IMR-90 (cell line): ENCODE results near the gene CACNG7. TPM values are rescaled to one million over a fixed set of nuclear protein-coding genes. Genes with fewer than 3 reads are reported as not detected.
A peak's percentile ranks its signal among the peaks of the same experiment; 100 is the strongest.

Source experiments
- ATAC-seq: fragments of 200-7000 bp; cut with Tn5 transposase; 2 replicates; pipeline ENCODE4 v1.9.1; 2020; ENCODE audit warnings: low read depth, mild to moderate bottlenecking, moderate library complexity
- BruUV-seq: library from RNA; stranded (reverse); fragments of 400-500 nt; replicated peaks from 2 replicates; lab custom pipeline; 2021; lab: Mats Ljungman, UMichigan
- CTCF ChIA-PET: fragments of 300-600 bp; formaldehyde crosslinking; extraction: SDS; loops from one replicate; lab custom pipeline; 2021; ENCODE audit warnings: antibody characterized with exemption; lab: Yijun Ruan, JAX
- POLR2A ChIA-PET: fragments of 300-600 bp; sonication (Branson Sonifier 250); formaldehyde crosslinking; loops from one replicate; lab custom pipeline; 2022; ENCODE audit warnings: antibody characterized with exemption; ENCODE audit not compliant: unreplicated experiment; lab: Charles Lee
- DNase-seq: peaks from one replicate; pipeline ENCODE4 v3.0.0; 2013
- H2AFZ ChIP-seq: replicated peaks from 2 replicates; pipeline ENCODE3; 2013; ENCODE audit warnings: low read length, mild to moderate bottlenecking; ENCODE audit not compliant: poor library complexity
- H2AK5ac ChIP-seq: 2 replicates; pipeline ENCODE4 v1.6.1; 2013; ENCODE audit warnings: low read depth, low read length, inconsistent platforms
- H2AK9ac ChIP-seq: replicated peaks from 2 replicates; pipeline ENCODE3; 2013; ENCODE audit warnings: mild to moderate bottlenecking, low read depth, low read length, moderate library complexity; ENCODE audit not compliant: poor library complexity
- H2BK120ac ChIP-seq: 2 replicates; pipeline ENCODE4 v1.6.1; 2013; ENCODE audit warnings: low read depth, low read length, inconsistent platforms
- H2BK15ac ChIP-seq: 3 replicates; pipeline ENCODE4 v1.6.1; 2013; ENCODE audit warnings: low read depth, low read length, inconsistent platforms
- H2BK20ac ChIP-seq: 2 replicates; pipeline ENCODE4 v1.6.1; 2013; ENCODE audit warnings: low read depth, mild to moderate bottlenecking, inconsistent platforms, low read length, moderate library complexity
- H2BK5ac ChIP-seq: 2 replicates; pipeline ENCODE4 v1.6.1; 2013; ENCODE audit warnings: mild to moderate bottlenecking, low read depth, low read length, inconsistent platforms; ENCODE audit not compliant: poor library complexity, severe bottlenecking
- H3K14ac ChIP-seq: replicated peaks from 2 replicates; pipeline ENCODE4 v1.6.1; 2013; ENCODE audit warnings: low read depth, low read length, inconsistent platforms
- H3K18ac ChIP-seq: 2 replicates; pipeline ENCODE4 v1.6.1; 2013; ENCODE audit warnings: low read depth, low read length, control low read depth
- H3K23ac ChIP-seq: 2 replicates; pipeline ENCODE4 v1.6.1; 2013; ENCODE audit warnings: low read depth, low read length, inconsistent platforms
- H3K27ac ChIP-seq: 2 replicates; pipeline ENCODE4 v1.5.1; 2013; ENCODE audit warnings: mild to moderate bottlenecking, control low read depth, low read length; ENCODE audit not compliant: insufficient read depth
- H3K27me3 ChIP-seq: 2 replicates; pipeline ENCODE4 v1.6.1; 2013; ENCODE audit warnings: low read length; ENCODE audit not compliant: control insufficient read depth, insufficient read depth
- H3K36me3 ChIP-seq: 2 replicates; pipeline ENCODE4 v1.6.1; 2013; ENCODE audit warnings: low read length, mixed read lengths; ENCODE audit not compliant: control insufficient read depth, insufficient read depth
- H3K4ac ChIP-seq: 2 replicates; pipeline ENCODE4 v1.6.1; 2013; ENCODE audit warnings: low read depth, low read length, inconsistent platforms
- H3K4me1 ChIP-seq: 2 replicates; pipeline ENCODE4 v1.6.1; 2013; ENCODE audit warnings: low read length, mixed read lengths; ENCODE audit not compliant: control insufficient read depth, insufficient read depth
- H3K4me2 ChIP-seq: 2 replicates; pipeline ENCODE4 v1.6.1; 2013; ENCODE audit warnings: low read depth, mild to moderate bottlenecking, control low read depth, low read length, moderate library complexity
- H3K4me3 ChIP-seq: 2 replicates; pipeline ENCODE4 v1.5.1; 2013; ENCODE audit warnings: low read depth, mild to moderate bottlenecking, control low read depth, low read length, moderate library complexity; ENCODE audit not compliant: insufficient read depth
- H3K56ac ChIP-seq: 2 replicates; pipeline ENCODE4 v1.6.1; 2013; ENCODE audit warnings: low read length, inconsistent platforms; ENCODE audit not compliant: insufficient read depth; ENCODE audit errors: extremely low read depth
- H3K79me1 ChIP-seq, 2 experiments: 2 replicates each; pipeline ENCODE4 v1.6.1; 2013; ENCODE audit warnings: low read length in 2 of 2, inconsistent platforms in 1 of 2, low read depth in 1 of 2
- H3K9ac ChIP-seq: 2 replicates; pipeline ENCODE4 v1.6.1; 2013; ENCODE audit warnings: low read depth, low read length, control low read depth
- H3K9me1 ChIP-seq: 2 replicates; pipeline ENCODE4 v1.6.1; 2013; ENCODE audit warnings: low read length, inconsistent platforms; ENCODE audit not compliant: insufficient read depth
- H3K9me3 ChIP-seq: 2 replicates; pipeline ENCODE4 v1.6.1; 2013; ENCODE audit warnings: low read length; ENCODE audit not compliant: control insufficient read depth, insufficient read depth
- H4K20me1 ChIP-seq: 2 replicates; pipeline ENCODE4 v1.6.1; 2013; ENCODE audit warnings: low read length, inconsistent platforms; ENCODE audit not compliant: insufficient read depth
- H4K5ac ChIP-seq: 2 replicates; pipeline ENCODE4 v1.6.1; 2013; ENCODE audit warnings: mild to moderate bottlenecking, low read depth, low read length, control low read depth
- H4K8ac ChIP-seq, 2 experiments: 2 replicates each; pipeline ENCODE4 v1.6.1; 2013; ENCODE audit warnings: low read depth in 2 of 2, low read length in 2 of 2, control low read depth in 1 of 2, inconsistent platforms in 1 of 2
- H4K91ac ChIP-seq: 2 replicates; pipeline ENCODE4 v1.6.1; 2013; ENCODE audit warnings: low read depth, low read length, inconsistent platforms; ENCODE audit not compliant: insufficient read depth
- BHLHE40 ChIP-seq: fragments of 150-350 bp; IDR thresholded peaks from 2 replicates; pipeline ENCODE4 v1.6.1; 2016; ENCODE audit warnings: mild to moderate bottlenecking, low read depth, low read length
- CEBPB ChIP-seq: IDR thresholded peaks from 2 replicates; pipeline ENCODE4 v1.6.1; 2012; ENCODE audit warnings: low read depth, low read length, improper control_type of control experiment
- CHD1 ChIP-seq: IDR thresholded peaks from 2 replicates; pipeline ENCODE4 v1.6.1; 2012; ENCODE audit warnings: low read depth, low read length, improper control_type of control experiment
- FOS ChIP-seq: fragments of 150-350 bp; IDR thresholded peaks from 2 replicates; pipeline ENCODE4 v1.6.1; 2016; ENCODE audit warnings: low read depth, low read length
- MAFK ChIP-seq: IDR thresholded peaks from 2 replicates; pipeline ENCODE4 v1.6.1; 2012; ENCODE audit warnings: low read depth, low read length, improper control_type of control experiment
- MAZ ChIP-seq: IDR thresholded peaks from 2 replicates; pipeline ENCODE4 v1.6.1; 2012; ENCODE audit warnings: low read depth, mild to moderate bottlenecking, low read length, improper control_type of control experiment, moderate library complexity, borderline replicate concordance
- MXI1 ChIP-seq: IDR thresholded peaks from 2 replicates; pipeline ENCODE4 v1.6.1; 2012; ENCODE audit warnings: low read depth, mild to moderate bottlenecking, low read length, moderate library complexity, borderline replicate concordance
- NFE2L2 ChIP-seq: fragments of 150-350 bp; IDR thresholded peaks from 2 replicates; pipeline ENCODE4 v1.6.1; 2016; ENCODE audit warnings: low read depth, mild to moderate bottlenecking, low read length
- RAD21 ChIP-seq: IDR thresholded peaks from 2 replicates; pipeline ENCODE4 v1.6.1; 2012; ENCODE audit warnings: low read length, improper control_type of control experiment
- RCOR1 ChIP-seq: IDR thresholded peaks from 2 replicates; pipeline ENCODE4 v1.6.1; 2012; ENCODE audit warnings: mild to moderate bottlenecking, low read length, improper control_type of control experiment; ENCODE audit not compliant: insufficient replicate concordance
- RFX5 ChIP-seq: IDR thresholded peaks from 2 replicates; pipeline ENCODE4 v1.8.0; 2012; ENCODE audit warnings: low read depth, mild to moderate bottlenecking, low read length, moderate library complexity
- WGBS, 2 experiments: methylation state at CpG; one replicate each; pipeline versions ENCODE4 v1.1.5 to v1.1.7; 2013; ENCODE audit warnings: missing lambda C conversion rate in 2 of 2; ENCODE audit not compliant: insufficient read length in 1 of 2; ENCODE audit errors: extremely low coverage in 2 of 2; 5-methylcytosine and 5-hydroxymethylcytosine counted together
- dilution Hi-C: fragments of 300-500 bp; cut with HindIII; formaldehyde crosslinking; loops from one replicate; pipeline ENCODE4 v1.14.3; 2018; ENCODE audit warnings: low sequenced_read_pairs; ENCODE audit not compliant: unreplicated experiment
- in situ Hi-C: fragments of 300-500 bp; cut with MboI; formaldehyde crosslinking; loops from 3 replicates; pipeline ENCODE4 v1.14.3; 2019; ENCODE audit warnings: low sequenced_read_pairs, inconsistent platforms, mixed read lengths
- intact Hi-C: fragments of 100-400 bp; cut with micrococcal nuclease; formaldehyde crosslinking; loops from 2 replicates; pipeline ENCODE4 v1.10.0; 2022
- polyA plus RNA-seq, 3 experiments: library from polyadenylated mRNA; depleted of rRNA; stranded (reverse); fragments of >200 nt; gene quantifications; 2 replicates each; pipeline ENCODE4 v1.2.3, GENCODE V29; 2012; ENCODE audit warnings: low replicate concordance in 1 of 3
- total RNA-seq: library from RNA; depleted of rRNA; stranded (reverse); fragments of >200 nt; gene quantifications from 2 replicates; pipeline ENCODE4 v1.2.3, GENCODE V29; 2012
- TF ChIP-seq, protein P1 (sequence below): fragments of 150-350 bp; IDR thresholded peaks from 2 replicates; pipeline ENCODE4 v1.6.1; 2017; ENCODE audit warnings: mild to moderate bottlenecking, antibody characterized with exemption, low read length, low read depth
- TF ChIP-seq, protein P2 (sequence below): conservative IDR thresholded peaks from 2 replicates; pipeline ENCODE4 v1.5.1; 2012; ENCODE audit warnings: mild to moderate bottlenecking, low read depth, low read length, improper control_type of control experiment

The CACNG7 gene
- total and polyA plus RNA-seq, 2 of the 4 experiments (the other 2 are of a cell fraction): 0.36 to 6.7 TPM

DNA sequence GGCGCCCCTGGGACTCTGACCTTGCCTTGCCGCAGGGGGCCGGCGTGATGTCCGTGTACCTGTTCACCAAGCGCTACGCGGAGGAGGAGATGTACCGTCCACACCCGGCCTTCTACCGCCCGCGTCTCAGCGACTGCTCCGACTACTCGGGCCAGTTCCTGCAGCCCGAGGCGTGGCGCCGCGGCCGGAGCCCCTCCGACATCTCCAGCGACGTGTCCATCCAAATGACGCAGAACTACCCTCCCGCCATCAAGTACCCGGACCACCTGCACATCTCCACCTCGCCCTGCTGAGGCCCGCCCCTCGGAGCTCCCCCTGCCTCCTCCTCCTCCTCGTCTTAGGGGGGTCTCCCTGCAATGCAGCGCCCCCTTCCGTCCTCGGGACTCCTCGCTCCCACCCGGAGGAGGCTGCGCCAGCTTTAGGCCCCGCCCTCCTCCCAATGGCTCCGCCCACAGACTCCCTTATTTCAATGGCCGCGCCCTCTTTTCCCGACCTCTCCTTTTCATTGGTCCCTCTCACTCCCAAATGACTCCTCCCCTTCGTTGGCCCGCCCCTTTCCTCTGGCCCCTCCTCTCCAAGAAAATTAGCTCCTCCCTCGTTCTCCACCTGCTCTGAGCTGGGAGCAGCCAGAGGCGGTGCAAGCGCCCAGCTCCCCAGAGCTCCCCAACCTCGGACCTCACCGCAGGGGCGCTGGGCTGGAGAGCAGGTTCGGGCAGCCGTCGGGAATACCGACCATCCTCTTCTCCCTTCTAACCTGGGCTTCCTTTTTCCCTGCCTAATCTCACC, 33.1 kb downstream of the CACNG7 start:
- no peak overlapping the region for H3K9ac ChIP-seq
- intact Hi-C loops (no loop called here), in situ Hi-C loops (no loop called here), dilution Hi-C loops (no loop called here)
- H2BK5ac ChIP-seq: no peak overlapping the region
- H3K4me1 ChIP-seq: no peaks in the 10 kb centered on the region
- ATAC-seq (0 out of 2 replicates have a peak, but pooled peaks have one; percentile 24), DNase-seq (no peak)
- H3K4me2 ChIP-seq: no peak overlapping the region
- H2BK15ac ChIP-seq: no peak overlapping the region
- no peak overlapping the region for H2BK120ac ChIP-seq
- no peak overlapping the region for H3K4ac ChIP-seq
- no peaks in the 10 kb centered on the region for H4K20me1 ChIP-seq
- no peak overlapping the region for H2AFZ ChIP-seq
- no peaks in the 10 kb centered on the region for H3K79me1 ChIP-seq
- H3K27me3 ChIP-seq: peaks cover 6% of the 10 kb centered on the region; the same call in 1 of the 2 replicates
- H3K27ac ChIP-seq: no peak overlapping the region
- CTCF ChIA-PET: no interaction called here
- H3K9me1 ChIP-seq: no peaks in the 10 kb centered on the region; the same call in 1 of the 2 replicates
- no peak overlapping the region for H2AK9ac ChIP-seq
- no peak overlapping the region for H3K4me3 ChIP-seq
- H3K9me3 ChIP-seq: peaks cover 4% of the 10 kb centered on the region; the same call in 1 of the 2 replicates
- H3K23ac ChIP-seq: no peak overlapping the region
- H2AK5ac ChIP-seq: no peak overlapping the region
- H2BK20ac ChIP-seq: no peak overlapping the region
- 9% methylated on average over 26 of the region's 55 CpGs; no CpG with 5 or more reads in 1 of the 2 experiments for WGBS, 2 experiments
- no peak overlapping the region for H4K5ac ChIP-seq
- no peak overlapping the region for H4K8ac ChIP-seq
- H3K36me3 ChIP-seq: no peaks in the 10 kb centered on the region
- no TSS peak for BruUV-seq
- no peak for TF ChIP-seq MXI1
- TF ChIP-seq, protein P1, sequence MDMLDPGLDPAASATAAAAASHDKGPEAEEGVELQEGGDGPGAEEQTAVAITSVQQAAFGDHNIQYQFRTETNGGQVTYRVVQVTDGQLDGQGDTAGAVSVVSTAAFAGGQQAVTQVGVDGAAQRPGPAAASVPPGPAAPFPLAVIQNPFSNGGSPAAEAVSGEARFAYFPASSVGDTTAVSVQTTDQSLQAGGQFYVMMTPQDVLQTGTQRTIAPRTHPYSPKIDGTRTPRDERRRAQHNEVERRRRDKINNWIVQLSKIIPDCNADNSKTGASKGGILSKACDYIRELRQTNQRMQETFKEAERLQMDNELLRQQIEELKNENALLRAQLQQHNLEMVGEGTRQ: no peak
- TF ChIP-seq MAZ: no peak
- TF ChIP-seq BHLHE40: no peak
- TF ChIP-seq NFE2L2: no peak
- no peak for TF ChIP-seq RFX5
- no peak for TF ChIP-seq CEBPB
- no peak for TF ChIP-seq MAFK
- TF ChIP-seq RAD21: no peak
- TF ChIP-seq FOS: no peak
- no peak for TF ChIP-seq CHD1
- TF ChIP-seq, protein P2, sequence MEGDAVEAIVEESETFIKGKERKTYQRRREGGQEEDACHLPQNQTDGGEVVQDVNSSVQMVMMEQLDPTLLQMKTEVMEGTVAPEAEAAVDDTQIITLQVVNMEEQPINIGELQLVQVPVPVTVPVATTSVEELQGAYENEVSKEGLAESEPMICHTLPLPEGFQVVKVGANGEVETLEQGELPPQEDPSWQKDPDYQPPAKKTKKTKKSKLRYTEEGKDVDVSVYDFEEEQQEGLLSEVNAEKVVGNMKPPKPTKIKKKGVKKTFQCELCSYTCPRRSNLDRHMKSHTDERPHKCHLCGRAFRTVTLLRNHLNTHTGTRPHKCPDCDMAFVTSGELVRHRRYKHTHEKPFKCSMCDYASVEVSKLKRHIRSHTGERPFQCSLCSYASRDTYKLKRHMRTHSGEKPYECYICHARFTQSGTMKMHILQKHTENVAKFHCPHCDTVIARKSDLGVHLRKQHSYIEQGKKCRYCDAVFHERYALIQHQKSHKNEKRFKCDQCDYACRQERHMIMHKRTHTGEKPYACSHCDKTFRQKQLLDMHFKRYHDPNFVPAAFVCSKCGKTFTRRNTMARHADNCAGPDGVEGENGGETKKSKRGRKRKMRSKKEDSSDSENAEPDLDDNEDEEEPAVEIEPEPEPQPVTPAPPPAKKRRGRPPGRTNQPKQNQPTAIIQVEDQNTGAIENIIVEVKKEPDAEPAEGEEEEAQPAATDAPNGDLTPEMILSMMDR: no peak
- no peak for TF ChIP-seq RCOR1
- POLR2A ChIA-PET: interaction anchor here (0.6 kb wide), 1 partner anchor 57 kb away, joined by 4 read pairs; no protein-coding TSS in a partner anchor
- no peak overlapping the region for H4K91ac ChIP-seq
- H3K56ac ChIP-seq: no peak overlapping the region
- H3K18ac ChIP-seq: no peak overlapping the region
- no peak overlapping the region for H3K14ac ChIP-seq
